Stimulated activated CD4-positive, alpha-beta T cell treated with anti-CD3 and anti-CD28 coated beads, Interleukin-4, amount 100 ng/mL, for 1 hour (primary cell): ENCODE results near the gene KCNMA1.

ENCODE experiments used
- DNase-seq: peaks from one replicate; pipeline ENCODE4 v3.0.0-alpha.2; 2020

The KCNMA1 gene

DNA sequence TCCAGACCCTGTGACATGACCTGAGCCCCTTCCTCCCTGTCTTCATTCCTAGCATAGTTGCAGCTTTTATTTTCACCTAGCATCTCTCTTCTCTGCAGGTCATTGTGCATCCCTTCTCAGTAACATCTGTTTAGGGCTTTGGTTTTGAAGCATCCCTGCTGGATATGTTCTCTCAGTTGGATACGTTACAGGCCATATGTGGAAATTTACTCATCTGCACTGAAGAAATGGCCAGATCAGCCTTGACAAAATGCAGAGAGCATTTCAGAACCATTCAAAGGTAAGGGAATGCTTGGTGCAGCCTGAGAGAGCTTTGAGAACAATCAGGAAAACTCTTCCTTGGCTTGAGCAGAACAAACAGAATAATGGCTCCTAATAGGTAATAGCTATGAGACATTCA lies 647.0 kb downstream of the KCNMA1 start:
- DNase-seq, result no peak

DNA sequence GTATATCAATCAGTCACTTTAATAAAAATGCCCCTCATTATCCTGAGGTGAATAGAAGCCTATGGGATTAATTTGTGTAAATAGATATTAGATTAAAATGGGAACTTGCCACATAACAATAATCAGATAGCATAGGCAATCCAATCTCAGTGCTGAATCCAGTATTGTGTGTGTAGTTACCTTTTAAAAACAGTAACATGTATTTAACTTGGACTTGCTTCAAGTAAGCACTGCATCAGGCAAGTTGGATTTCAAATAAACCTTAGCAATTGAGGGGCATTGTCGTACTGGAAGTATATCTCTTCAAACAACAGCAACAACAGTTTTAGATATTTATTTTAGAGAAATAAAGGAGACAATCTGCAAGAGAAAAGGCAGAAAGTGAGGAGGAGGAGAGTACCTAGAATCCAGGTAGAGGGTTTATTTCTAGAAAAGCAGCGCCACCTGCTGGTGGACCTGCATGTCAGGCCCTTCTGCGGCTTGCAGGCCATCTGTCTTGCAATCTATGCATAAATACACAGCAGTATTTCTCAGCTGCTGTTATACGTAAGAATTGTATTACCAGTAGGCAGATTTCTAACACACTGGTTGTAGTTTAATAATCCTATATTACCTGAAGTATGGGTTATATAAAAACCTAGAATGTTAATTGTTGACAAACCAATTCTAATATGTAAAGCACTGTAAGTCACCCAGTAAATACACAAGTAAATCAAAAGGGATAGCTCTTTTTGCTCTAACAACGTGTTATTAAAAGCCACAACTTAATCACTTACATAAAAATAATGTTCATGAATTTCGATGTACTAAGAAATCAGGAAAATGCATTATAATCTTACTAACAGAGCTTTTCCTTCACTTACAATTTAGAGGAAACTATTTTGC lies 652.8 kb downstream of the KCNMA1 start:
- DNase-seq, result peak; percentile 62

DNA sequence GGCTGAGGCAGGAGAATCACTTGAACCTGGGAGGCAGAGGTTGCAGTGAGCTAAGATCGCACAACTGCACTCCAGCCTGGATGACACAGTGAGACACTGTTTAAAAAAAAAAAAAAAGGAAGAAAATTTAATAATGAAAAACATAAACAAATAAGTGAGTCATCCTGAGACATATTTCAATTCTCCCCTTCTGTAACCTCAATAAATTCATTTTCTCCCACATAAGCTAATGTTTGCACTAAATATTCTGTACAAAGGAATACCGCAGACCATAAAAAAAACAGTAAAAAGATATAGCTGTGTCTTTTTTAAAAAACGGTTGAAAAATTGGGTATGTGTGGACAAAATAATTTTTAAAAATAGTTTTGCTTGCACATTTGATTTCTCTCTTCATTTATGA lies 654.0 kb downstream of the KCNMA1 start:
- no peak for DNase-seq

DNA sequence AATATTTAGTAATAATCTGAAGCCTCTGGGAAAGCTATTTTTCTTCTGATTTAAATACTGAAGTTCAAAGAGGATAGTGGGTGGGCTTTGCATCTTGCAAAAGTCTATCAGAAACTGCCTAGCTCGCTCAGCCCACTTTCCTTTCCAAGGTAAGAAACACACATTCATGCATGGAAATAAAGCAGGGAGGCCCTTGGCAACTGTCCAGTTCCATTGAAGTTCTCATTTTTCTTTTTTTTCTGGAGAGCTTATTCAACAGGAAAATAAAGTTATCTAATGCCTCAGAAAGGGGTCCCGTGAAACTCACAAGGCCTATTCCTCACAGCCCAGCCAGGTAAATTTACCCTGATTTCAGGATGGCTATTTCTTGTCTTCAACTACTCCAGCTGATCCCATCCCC lies 654.9 kb downstream of the KCNMA1 start:
- DNase-seq, result no peak

DNA sequence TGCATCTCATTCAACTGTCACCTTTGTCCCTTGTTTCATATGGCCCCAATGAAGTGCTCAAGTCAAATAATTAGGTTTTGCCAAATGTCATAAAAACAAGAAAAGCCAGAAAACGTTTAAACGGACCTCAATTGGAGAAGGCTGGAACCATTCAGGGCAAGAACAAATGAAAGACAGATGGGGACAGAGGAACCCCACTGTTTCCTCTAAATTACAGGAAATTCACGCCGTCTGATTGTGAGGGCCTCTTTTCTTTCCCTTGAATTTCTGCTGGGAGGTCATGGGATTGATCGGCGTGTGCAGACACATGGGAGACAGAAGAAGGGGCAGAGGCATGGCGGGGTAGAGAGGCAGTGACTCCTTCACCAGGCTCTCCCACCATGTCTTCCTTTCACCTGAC lies 656.4 kb downstream of the KCNMA1 start:
- no peak for DNase-seq

DNA sequence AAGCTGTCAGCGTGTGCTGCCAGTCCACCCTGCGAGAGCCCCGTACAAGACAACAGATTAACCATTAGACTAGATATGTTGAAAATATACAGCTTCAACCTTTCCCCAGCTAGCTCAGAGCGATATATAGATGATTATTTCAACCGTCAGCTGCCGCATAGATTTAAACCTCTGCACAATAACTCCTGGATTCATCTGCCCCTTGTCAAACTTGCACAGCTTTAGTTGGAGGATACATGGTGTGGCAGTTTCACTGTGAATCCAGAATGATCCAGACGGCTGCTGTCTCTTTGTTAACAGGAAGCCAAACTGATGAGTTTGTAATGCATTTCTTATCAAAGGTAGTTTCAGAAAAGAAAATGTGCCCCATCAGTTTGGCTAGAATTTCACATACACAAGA lies 659.7 kb downstream of the KCNMA1 start:
- no peak for DNase-seq

DNA sequence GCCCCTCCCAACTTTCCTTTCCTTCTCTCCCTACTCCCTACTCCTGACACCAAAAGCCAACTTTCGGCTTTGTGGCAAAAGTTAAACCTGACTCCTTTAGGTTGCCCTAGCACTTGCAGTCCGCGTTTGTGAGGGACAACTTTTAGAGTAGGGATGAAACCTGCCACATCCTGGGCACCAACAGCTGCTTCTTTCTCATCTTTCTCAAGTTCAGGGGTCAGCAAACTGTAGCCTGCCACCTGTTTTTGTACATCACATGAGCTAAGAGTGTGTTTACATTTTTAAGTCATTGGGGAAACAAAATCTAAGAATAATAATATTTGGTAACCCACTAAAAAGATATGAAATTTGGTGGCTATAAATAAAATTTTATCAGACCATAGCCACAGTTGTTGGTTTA lies 660.6 kb downstream of the KCNMA1 start:
- DNase-seq, result no peak

DNA sequence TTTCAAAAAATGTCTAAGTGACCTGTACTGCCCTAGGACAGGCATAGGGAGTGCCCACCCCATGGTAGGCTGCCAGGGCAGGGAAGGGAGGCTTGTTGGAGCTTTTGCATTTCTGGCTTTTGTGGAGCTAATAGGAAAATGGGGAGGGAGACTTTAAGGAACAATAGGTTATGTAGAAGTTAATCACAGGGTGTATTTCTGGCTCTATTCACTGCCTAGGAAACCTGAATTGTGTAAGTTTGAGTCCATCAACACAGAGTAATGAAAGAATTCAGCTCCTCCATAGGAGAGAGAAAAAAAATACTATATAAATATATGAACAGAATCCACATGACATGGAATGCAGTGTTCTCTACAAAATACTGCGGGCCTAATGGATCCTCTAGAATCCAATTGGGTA lies 661.5 kb downstream of the KCNMA1 start:
- DNase-seq, result no peak

DNA sequence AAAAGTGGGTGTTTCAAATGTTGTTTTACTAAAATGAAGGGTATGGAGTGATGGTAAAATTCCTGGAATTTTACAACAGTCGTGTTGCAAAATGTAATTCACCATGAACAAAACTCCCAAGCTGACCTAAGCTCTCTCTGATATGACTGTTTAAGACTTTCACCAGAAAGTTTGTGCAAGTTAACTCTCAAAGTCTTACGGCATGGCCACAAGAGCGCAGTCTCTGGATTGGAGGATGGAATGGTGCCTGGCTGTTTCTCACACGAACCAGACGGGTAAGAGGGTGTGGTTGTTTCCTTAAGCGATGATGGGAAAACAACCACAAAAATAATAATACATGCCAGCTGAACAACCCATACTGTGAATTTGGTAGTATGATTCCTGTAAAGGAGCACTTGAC lies 662.5 kb downstream of the KCNMA1 start:
- no peak for DNase-seq

DNA sequence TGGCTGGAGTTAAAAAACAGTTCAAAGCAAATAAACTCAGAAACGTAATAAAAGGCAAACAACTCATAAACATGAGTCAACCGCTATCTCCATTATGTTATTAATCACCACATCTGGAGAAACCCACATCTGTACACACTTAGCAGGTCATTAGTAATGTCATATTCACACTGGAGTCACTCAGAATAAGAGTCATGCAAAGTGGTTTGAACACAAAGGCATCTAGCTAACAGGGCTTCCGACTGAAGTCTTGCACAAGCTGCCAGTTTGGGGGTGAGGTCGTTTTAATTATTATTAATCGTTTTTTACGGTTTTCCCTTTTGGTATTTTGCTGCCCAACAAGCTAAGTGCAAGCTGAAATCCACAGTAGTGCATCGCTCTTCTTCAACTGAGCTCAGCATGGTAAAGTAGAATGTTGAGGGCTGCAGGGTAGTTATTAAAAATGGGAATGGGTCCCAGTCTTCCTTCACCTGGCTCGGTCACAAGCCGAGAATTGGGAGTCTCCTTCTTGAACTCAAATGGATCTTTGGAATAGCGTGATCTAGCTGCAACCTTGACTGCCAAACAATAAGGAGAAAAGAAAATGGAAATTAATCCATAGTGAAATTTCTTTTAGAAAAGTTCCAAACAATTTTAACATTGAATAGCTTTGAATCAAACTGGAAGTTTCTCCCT lies 663.5 kb downstream of the KCNMA1 start:
- DNase-seq, result no peak

DNA sequence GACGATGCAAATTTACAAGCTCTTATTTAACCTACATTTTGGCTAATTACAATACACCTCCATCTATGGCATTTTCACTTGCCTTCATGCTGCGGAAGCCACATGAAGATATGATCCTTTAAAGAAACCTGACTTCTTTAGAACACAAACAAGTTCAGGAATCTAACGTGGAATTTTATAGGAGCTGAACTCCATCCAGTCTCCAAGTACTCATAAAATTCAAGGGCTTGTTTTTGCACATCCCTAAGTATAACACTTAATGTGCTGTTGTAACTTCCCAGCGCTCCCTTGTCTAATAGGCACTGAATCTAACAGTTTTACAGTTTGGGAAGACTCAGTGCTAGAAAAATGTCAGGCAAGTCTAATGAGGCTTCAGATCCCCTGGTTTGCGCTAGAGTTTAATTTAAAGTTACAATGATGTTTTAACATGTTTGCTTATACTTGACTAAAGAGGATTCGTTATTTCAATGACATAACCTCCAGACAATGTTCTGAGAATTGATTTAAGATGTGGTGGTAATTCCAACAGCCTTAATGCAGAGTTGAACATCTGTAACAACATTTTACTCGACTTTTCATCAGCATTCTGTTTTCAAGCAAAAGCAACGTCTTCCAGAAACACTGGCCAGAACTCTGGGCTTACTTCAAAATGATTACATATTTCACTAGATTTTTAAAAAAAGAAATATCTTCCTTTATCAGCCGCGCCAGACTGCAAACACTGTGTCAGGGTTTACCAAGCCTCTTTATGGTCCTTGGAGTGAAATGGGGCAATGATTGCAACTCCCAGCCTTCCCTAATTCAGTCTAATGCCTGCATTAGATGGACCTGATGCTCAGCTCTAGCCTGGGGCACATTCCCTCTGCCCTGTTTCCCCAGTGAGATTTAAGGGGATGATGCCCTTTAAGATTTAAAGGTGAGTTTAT lies 664.3 kb downstream of the KCNMA1 start:
- no peak for DNase-seq

DNA sequence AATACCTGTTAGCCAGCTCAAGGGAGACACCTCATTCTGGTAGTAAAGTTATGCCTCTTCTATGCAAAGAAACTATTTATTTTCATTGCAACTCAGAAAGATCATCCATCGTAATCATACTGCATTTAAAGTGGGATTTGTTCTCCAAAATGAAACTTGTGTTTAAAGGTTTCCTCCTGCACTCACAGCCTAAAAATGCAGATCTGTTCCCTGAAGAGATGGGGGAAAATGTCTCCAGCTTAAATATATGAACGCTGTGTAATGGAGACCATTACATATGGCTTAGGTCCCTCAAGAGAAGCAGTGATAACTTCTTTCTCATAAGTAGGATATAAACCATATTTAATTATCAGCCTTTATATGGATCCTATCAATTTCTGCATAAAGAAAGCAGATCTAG lies 665.1 kb downstream of the KCNMA1 start:
- no peak for DNase-seq

DNA sequence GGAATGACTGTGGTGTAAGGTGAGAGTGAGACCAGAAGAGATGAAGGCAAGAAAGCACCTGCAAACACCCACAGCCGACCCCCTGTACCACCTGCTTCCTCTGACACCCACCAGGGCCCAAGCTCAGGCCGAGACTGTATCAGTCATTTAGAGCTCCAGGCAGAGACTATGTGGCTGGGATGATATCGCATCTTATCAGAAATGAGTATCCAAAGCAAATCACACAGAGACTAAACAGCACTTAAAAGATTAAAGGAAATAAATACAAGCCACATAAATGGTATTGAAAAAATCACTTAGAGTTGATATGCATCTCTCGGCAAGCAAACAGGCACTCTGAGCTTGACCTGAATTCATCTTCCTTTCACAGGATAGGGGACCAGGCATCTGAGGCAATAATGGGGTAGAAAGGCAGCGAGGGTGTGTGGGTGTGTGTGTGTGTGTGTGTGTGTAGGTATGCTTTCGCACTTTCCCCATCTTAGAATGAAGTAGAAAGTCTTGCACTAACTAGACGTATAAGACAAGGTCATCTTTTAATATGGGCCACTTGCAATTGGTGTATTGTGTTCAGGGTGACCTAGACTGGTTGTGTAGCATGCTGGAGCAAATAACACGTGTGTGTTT lies 665.9 kb downstream of the KCNMA1 start:
- no peak for DNase-seq

DNA sequence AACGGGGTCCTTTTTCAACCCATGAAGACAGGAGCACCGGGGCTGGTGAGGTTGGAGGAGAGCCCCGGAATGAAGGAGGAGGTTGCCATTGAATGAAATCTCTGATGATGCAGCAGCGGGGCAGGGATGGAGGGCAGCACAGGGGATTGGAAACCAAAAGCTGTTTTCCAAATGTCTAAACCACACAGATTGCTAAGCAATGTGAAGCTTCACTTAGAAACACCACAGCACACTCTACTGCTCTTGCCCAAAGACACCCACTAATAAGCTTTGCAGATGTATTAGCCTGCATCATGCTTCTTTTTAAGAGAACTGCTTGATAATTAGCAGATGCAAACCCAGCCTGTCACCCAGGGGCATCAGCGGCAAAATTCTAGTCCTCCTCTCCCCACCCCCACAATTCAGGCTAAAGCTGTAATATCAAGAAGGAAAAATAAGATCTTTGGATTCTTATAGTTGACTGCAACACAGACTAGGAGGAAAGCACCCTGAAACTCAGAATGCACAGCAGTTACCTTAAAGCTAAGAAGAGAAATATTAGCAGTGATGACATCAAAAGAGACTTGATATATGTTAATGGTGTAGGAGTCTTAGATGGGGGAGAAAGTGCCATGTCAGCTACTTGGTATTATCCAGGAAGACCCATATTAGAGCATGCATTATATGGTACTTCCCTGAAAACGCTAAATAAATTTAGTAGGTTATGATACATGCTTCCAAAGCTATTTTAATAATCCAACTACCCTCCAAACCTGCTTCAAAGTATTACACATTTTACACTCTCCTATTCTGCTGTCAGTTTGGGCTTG lies 666.7 kb downstream of the KCNMA1 start:
- DNase-seq, result no peak

DNA sequence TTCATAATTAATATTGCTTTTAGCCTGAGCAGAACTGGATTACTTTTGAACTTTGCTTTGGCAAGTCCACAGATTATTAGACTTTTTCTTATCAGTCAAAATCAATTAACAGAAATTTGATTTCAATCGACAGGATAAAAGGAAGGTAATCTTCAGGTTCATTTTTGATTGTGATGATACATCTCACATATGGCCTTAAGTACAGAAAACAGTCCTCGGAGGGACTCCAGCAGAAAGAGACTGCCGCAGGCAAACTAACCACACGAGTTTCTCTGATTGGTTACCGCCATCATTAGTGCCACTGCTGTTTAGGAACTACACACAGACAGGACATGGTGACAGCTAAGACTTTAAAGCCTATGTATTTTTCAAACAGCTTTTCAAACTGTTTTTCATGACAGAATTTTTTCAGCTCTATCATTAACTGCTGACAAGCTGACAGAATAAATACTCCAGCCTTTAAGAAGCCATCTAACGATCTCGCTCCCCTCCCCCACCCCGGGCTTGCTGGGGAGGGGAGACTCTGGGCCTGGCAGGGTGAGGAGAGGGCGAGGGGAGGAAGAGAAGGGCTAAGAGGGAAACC lies 668.2 kb downstream of the KCNMA1 start:
- no peak for DNase-seq

DNA sequence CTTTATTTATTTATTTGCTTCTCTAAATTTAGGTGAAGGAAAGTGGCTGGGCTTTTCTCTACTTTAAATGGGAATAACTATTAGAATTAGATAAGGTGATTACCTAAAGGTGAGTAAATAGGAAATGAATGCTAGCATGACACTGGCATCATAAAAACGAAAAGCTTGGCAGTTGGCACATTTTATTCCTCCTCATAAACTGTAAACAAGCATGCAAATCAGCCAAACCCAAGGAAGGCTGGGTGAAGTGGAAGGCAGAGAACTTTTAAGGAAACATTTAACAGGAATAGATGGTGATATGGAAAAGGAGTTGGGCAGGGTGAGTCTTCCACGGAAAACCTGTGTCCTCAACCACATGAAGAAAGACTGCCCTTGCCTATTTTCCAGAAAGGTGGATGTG lies 669.1 kb downstream of the KCNMA1 start:
- no peak for DNase-seq

DNA sequence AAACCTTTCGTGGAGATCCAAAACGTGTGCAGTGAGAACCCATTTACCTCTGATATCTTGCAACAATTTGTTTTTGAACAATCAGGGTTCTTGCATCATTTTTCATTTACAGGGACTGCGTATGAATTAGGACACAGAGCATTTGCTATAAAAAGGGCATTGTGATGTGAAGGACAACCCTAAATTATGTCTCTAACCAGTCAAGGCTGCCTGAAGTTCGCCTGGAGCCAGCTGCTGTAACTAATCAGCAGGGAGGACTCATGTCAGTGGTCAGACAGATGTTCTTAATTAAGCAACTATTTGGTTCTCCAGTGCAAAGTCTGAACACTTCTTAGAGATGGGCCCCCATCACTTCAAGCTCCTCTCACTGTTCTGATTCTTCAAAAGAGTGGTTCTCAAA lies 674.8 kb downstream of the KCNMA1 start:
- DNase-seq, result no peak

DNA sequence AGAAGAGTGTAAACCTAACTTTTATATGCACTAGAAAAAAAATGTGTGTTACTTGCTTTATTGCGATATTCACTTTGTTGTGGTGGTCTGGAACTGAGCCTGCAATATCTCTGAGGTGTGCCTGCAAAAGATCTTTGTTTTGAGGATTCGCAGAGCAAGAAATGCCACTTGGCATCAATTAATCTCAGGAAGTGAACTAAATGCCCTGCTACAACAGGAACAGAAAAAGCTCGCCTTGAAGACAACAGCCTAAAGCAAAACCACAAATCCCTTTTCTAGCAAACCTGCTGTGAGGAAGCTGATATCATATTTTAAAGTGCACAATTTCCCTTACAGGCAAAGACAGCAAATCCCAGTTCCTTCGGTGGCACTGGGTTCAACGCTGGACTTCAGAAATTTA lies 675.8 kb downstream of the KCNMA1 start:
- DNase-seq, result no peak

DNA sequence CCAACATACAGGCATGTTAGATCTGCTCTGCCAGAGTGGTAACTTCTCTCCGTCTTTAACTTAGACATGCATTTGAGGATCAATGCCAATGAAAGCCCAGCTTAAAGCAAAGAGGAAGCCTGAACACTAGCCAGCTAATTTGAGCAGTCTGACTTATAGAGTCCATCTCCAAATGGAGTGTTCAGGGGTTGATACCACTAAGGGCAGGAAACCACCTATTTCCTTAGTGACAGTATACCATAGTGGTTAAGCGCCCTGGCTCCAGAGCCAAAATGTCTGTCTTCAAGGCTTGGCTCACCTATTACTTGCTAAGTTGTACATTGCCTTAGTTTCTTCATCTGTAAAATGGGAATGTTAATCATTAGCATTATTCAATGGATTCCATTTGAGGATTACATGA lies 678.5 kb downstream of the KCNMA1 start:
- no peak for DNase-seq

DNA sequence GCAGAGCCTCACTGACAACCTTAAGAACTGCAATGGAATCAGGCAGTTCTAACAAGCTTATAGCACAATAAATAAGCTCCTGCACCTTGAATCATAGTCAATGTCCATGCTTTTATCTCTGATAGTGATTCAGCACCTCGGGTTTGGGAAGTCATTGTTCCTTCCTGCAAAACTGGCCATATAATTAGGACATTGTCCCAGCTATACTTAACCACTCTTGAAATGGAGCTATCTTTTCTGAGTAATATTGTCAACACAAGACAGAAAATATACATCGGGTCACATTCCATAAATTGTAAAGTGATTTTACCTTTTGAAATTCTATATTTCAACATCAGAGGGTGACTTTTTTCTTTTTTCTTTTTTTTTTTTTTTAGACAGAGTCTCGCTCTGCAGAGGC lies 682.8 kb downstream of the KCNMA1 start:
- no peak for DNase-seq

DNA sequence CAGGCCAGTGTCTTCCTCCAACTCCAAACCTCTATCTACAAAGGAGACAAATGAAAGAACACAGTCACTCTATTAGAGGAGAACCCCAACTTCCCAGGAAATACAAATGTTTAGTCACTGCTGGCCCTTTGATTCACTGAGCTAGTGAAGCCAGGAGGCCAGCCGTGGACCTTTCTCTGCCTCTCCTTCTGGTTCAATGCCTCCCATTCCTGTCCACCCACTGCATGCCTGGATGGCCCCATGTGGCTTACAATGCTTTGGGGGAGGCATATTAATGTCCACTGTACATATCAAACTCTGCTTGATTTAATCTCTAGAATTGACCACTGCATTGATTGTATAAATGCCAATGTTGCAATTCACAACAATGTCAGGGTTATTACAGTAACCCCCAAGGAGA lies 687.3 kb downstream of the KCNMA1 start:
- no peak for DNase-seq

DNA sequence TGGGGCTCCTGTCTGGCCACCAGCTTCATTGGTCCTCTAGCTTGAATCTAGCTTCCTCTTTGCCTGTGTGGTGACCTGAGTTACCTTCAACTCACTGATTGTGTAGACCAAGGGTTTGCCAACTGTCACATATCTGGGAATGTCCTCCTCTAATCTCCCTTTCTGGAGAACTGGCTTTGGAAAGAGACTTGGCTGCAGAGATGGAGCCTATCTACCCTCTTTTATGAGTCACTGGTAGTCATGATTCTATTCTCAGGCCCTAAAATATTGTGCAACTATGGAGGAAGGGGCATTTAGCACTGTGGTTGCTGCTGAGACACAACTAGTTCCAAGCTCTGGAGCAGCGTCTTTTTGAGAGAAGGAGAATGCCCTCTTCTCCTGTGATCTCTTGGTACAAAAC lies 691.3 kb downstream of the KCNMA1 start:
- no peak for DNase-seq
